DOHH2 (cell line): ENCODE data around the gene AMIGO3.

Source experiments
- H3F3A ChIP-seq: fragments of 200-600 bp; sonication (generic), shearing (Covaris generic); 2 replicates; pipeline ENCODE4 v1.6.0; 2016; ENCODE audit warnings: antibody characterized with exemption, mild to moderate bottlenecking; ENCODE audit not compliant: control insufficient read depth, insufficient read depth
- H3K27ac ChIP-seq: fragments of 200-600 bp; sonication (generic); 2 replicates; pipeline ENCODE4 v1.5.1; 2014; ENCODE audit warnings: low read depth, mild to moderate bottlenecking, low read length, moderate library complexity
- H3K27me3 ChIP-seq: fragments of 200-600 bp; sonication (generic); 2 replicates; pipeline ENCODE4 v1.6.1; 2014; ENCODE audit warnings: mild to moderate bottlenecking, low read length, mixed read lengths; ENCODE audit not compliant: control insufficient read depth
- H3K36me3 ChIP-seq: fragments of 200-600 bp; sonication (generic); 2 replicates; pipeline ENCODE4 v1.6.1; 2014; ENCODE audit warnings: mild to moderate bottlenecking, low read length, moderate library complexity, mixed read lengths; ENCODE audit not compliant: control insufficient read depth
- H3K4me1 ChIP-seq: fragments of 200-600 bp; sonication (generic); 2 replicates; pipeline ENCODE4 v1.6.1; 2014; ENCODE audit warnings: mild to moderate bottlenecking, low read length, mixed read lengths; ENCODE audit not compliant: control insufficient read depth
- H3K4me2 ChIP-seq: fragments of 200-600 bp; sonication (generic); 2 replicates; pipeline ENCODE4 v1.6.0; 2014; ENCODE audit warnings: mild to moderate bottlenecking, low read length, moderate library complexity
- H3K4me3 ChIP-seq: fragments of 200-600 bp; sonication (generic); 2 replicates; pipeline ENCODE4 v1.5.1; 2014; ENCODE audit warnings: mild to moderate bottlenecking, low read length, mixed read lengths
- H3K79me2 ChIP-seq: fragments of 200-600 bp; sonication (generic); 2 replicates; pipeline ENCODE4 v1.6.1; 2014; ENCODE audit warnings: mild to moderate bottlenecking, low read length, mixed read lengths; ENCODE audit not compliant: control insufficient read depth
- H3K9me2 ChIP-seq: fragments of 200-600 bp; sonication (generic); replicated peaks from 2 replicates; pipeline ENCODE4 v1.6.1; 2014; ENCODE audit warnings: mild to moderate bottlenecking, low read length, mixed read lengths; ENCODE audit not compliant: control insufficient read depth
- H3K9me3 ChIP-seq: fragments of 200-600 bp; sonication (generic); 2 replicates; pipeline ENCODE4 v1.6.1; 2014; ENCODE audit warnings: antibody characterized with exemption, low read length, mixed read lengths; ENCODE audit not compliant: control insufficient read depth, insufficient read depth
- H4K20me1 ChIP-seq: fragments of 200-600 bp; sonication (generic); 2 replicates; pipeline ENCODE4 v1.6.0; 2014; ENCODE audit warnings: low read depth, mild to moderate bottlenecking, antibody characterized with exemption, low read length, moderate library complexity; ENCODE audit not compliant: control insufficient read depth, insufficient read depth
- EZH2phosphoT487 ChIP-seq: fragments of 200-600 bp; sonication (generic); IDR thresholded peaks from 2 replicates; pipeline ENCODE4 v1.6.1; 2017; ENCODE audit warnings: borderline replicate concordance, mild to moderate bottlenecking, antibody characterized with exemption, low read length, moderate library complexity, mixed read lengths
- TF ChIP-seq, protein P1 (sequence below): fragments of 200-600 bp; sonication (generic); IDR thresholded peaks from one replicate; pipeline ENCODE4 v1.5.1; 2014; ENCODE audit warnings: antibody characterized with exemption, mild to moderate bottlenecking, low read depth, low read length; ENCODE audit not compliant: poor library complexity, severe bottlenecking

Gene AMIGO3

DNA sequence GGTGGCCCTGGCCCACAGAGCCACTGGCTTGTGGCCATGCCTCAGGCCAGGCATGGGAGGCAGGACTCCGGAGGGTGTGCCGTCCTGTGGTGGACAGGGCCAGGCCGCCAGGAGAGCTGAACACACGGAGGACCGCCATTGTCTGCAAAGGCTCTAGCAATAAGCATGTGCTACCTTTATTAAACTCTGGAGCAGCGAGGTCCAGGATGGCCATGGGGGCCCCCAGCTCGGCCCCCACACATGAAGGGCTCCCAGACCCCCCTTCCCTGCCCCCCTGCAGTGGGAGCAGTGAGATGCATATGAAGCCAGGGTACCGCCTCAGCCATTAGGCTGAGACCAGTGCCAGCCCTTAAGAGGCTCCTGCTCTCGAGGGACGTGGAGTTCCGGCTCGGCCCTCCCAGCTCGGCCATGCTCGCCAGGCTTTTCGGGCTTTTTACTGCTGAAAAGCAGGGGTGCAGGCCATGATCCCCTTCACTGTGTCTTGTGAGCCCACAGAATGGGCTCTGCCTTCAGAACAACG lies 2.7 kb downstream of the AMIGO3 start:
- H4K20me1 ChIP-seq, result no peaks in the 10 kb centered on the region
- peaks cover 26% of the 10 kb centered on the region for H3K36me3 ChIP-seq
- H3K4me2 ChIP-seq, result no peak overlapping the region
- no peaks in the 10 kb centered on the region for H3K27me3 ChIP-seq
- H3K27ac ChIP-seq, result no peak overlapping the region
- no peaks in the 10 kb centered on the region for H3K79me2 ChIP-seq
- TF ChIP-seq, protein P1, sequence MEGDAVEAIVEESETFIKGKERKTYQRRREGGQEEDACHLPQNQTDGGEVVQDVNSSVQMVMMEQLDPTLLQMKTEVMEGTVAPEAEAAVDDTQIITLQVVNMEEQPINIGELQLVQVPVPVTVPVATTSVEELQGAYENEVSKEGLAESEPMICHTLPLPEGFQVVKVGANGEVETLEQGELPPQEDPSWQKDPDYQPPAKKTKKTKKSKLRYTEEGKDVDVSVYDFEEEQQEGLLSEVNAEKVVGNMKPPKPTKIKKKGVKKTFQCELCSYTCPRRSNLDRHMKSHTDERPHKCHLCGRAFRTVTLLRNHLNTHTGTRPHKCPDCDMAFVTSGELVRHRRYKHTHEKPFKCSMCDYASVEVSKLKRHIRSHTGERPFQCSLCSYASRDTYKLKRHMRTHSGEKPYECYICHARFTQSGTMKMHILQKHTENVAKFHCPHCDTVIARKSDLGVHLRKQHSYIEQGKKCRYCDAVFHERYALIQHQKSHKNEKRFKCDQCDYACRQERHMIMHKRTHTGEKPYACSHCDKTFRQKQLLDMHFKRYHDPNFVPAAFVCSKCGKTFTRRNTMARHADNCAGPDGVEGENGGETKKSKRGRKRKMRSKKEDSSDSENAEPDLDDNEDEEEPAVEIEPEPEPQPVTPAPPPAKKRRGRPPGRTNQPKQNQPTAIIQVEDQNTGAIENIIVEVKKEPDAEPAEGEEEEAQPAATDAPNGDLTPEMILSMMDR, result no peak
- no peak for TF ChIP-seq EZH2phosphoT487
- H3K9me2 ChIP-seq, result no peaks in the 10 kb centered on the region
- H3K4me1 ChIP-seq, result peaks cover 14% of the 10 kb centered on the region
- no peaks in the 10 kb centered on the region for H3F3A ChIP-seq
- no peaks in the 10 kb centered on the region for H3K9me3 ChIP-seq
- H3K4me3 ChIP-seq, result no peak overlapping the region

DNA sequence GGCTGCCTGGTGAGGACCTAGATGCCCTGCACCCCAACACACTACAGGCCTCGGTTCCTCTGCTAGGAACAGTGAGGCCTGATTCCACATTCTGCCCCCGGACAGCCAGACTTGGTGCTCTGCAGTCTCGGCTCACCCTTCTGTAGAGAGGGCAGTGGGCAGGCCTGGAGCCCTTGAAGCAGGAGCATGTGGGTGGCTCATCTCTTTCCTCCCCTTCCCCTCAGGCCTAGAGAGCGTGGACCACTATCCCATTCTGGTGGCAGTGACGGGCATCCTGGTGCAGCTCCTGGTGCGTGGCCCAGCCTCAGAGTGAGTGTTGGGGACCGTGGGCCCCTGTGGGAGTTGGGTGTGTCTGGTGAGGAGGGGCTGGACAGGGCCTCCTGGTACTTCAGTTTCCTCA lies 3.3 kb downstream of the AMIGO3 start:
- H3K4me2 ChIP-seq, result no peak overlapping the region
- H3K9me3 ChIP-seq, result no peaks in the 10 kb centered on the region

GRCh38 chr3:49715611-49716121 lies 3.8 kb downstream of the AMIGO3 start:
- H4K20me1 ChIP-seq, result no peaks in the 10 kb centered on the region
- no peak overlapping the region for H3K27ac ChIP-seq

More for the DNA sequence above, 3.3 kb downstream of the AMIGO3 start:
- Histone ChIP-seq H4K20me1 (no peaks in the 10 kb centered on the region), H3F3A (no peaks in the 10 kb centered on the region), H3K79me2 (no peaks in the 10 kb centered on the region), H3K27me3 (no peaks in the 10 kb centered on the region), H3K27ac (no peak overlapping the region), H3K4me3 (no peak overlapping the region), H3K9me2 (no peaks in the 10 kb centered on the region), H3K4me1 (peaks cover 14% of the 10 kb centered on the region), H3K36me3 (peaks cover 20% of the 10 kb centered on the region)
- TF ChIP-seq EZH2phosphoT487, result no peak
- TF ChIP-seq, protein P1, result no peak

More at GRCh38 chr3:49715611-49716121, 3.8 kb downstream of the AMIGO3 start:
- Histone ChIP-seq H3K4me3 (no peak overlapping the region), H3K27me3 (no peaks in the 10 kb centered on the region), H3K4me1 (peaks cover 14% of the 10 kb centered on the region), H3K79me2 (no peaks in the 10 kb centered on the region), H3K36me3 (peaks cover 15% of the 10 kb centered on the region), H3K9me2 (no peaks in the 10 kb centered on the region), H3F3A (no peaks in the 10 kb centered on the region), H3K9me3 (no peaks in the 10 kb centered on the region), H3K4me2 (no peak overlapping the region)
- TF ChIP-seq EZH2phosphoT487, result no peak
- TF ChIP-seq, protein P1, result no peak
